Posterior cingulate gyrus (tissue), 11 donors: Measurements from ENCODE around the gene LACRT.

ENCODE experiments used
- DNase-seq, 10 donors: peaks; one replicate each; pipeline versions ENCODE4 v3.0.0 to v3.0.0-alpha.2; 2020 to 2021; ENCODE audit warnings: mixed read lengths in 3 of 10
- intact Hi-C: fragments of 100-400 bp; cut with DNase I; formaldehyde crosslinking; loops from one replicate; pipeline ENCODE4 v1.15.1; 2023

The LACRT gene

DNA sequence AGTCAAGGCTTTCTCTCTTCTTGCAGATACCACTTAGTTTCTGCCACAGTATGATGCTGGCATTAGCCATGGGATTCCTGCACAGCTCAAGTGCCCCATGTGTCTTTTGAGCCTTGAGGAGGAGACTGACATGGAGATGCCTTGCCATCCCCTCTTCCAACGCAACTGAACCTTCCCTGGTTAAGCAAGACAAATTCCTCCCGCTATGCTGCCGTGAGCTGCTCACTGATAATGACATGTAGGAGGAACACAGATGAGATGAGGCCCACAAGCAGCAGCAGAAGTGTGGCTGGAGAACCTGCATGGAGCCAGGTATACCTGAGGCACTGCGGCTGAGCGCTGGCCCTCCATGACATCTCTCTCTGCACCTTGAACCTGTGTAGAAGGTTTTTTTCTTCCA, 30.8 kb downstream of the LACRT start:
- no peak for DNase-seq
- intact Hi-C loops: loop anchor here (1.0 kb wide), 1 partner anchor 24 kb away; no protein-coding TSS in a partner anchor

DNA sequence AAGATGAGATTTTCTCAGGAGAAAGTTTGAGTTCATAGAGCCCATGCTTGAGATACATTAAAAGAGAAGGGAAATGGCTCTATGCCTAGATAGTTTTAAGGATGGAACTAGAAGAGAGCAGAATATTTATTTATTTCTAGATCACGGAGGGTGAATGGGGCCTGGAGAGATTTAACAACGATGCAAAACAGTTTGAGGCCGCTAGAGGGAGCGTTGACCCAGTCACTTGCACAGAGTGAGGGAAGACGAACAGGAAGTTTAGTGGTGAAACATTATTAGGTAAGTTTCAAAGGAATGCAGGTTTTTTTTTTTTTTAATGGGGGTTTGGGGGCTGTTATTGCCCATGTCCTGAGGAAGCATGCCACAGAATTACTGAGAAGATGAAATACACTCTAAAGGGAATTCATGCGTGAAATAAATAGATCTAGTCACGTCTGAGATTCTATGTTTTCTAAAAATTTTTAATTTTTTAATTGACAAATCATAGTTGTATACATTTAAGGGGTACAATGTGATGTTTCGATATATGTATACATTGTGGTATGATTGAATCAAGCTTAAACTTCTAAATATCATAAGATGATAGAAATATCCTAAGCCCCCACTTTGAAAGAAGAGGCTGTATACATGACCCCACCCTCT, 31.4 kb downstream of the LACRT start:
- intact Hi-C loops: loop anchor here (1.0 kb wide), 1 partner anchor 23 kb away; no protein-coding TSS in a partner anchor
- peak in 6 of 10 donors; percentile 48 to 85 (median 64) for DNase-seq

DNA sequence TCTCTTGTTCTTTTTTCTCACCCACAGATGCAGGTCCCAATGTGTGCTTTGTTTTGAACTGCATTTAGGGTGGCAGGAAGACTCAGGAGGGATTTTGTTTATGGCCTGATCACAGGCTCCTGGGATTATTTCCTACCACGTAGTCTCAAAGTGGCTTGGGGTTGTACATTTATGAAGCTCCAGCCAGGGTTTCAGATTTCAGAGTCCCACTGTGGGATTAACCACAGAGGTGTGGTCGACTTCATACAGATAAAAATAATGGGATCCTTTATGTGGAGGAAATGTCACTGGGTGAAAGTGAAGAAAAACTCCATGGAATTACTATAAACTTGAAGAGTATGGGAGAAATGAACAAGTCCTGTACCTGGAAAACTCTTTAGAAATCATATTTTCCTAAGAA, 32.0 kb downstream of the LACRT start:
- DNase-seq: no peak
- intact Hi-C loops: loop anchor here (1.0 kb wide), 1 partner anchor 22 kb away; no protein-coding TSS in a partner anchor

DNA sequence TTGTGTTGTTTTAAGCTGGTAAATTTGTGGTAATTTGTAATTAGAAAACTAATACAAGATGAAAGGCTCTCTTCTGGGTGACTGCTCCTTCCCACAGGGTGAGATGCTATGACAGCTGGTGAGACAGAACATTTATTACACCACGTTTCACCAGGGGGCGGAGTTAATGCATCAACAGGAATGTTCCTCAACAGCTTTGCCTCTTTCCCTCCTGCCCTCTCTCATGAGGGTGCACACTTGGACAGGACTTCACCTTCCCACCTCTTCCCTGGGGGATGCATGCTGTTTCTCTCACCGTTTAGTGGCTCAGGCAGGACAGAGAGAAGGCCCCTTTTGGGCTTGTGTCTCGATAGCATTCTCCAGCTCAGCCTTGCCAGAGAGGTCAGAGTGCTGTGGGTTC, 32.9 kb downstream of the LACRT start:
- no peak for DNase-seq

DNA sequence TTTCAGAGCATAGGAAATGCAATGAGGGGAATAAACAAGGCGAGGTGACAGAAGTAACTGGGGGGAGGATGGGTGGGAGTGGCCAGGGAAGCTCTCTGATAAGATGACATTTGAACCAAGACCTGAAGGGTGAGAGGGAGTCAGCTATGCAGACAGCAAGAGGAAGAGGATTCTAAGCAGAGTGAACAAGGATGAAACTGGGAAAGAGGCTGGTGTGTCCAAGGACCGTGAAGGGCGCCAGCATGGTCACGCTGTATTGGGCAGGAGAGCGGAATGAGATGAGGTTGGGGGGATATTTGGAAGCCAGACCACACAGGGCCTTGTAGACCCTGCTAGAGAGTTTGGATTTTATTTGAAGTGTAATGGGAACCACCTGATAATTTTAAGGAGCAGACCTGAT, 35.7 kb downstream of the LACRT start:
- DNase-seq: no peak
- intact Hi-C loops: loop anchor here (10.0 kb wide), 2 partner anchors 356 to 476 kb away; no protein-coding TSS in a partner anchor

More for the DNA sequence above, 32.9 kb downstream of the LACRT start:
- intact Hi-C loops: no loop called here

DNA sequence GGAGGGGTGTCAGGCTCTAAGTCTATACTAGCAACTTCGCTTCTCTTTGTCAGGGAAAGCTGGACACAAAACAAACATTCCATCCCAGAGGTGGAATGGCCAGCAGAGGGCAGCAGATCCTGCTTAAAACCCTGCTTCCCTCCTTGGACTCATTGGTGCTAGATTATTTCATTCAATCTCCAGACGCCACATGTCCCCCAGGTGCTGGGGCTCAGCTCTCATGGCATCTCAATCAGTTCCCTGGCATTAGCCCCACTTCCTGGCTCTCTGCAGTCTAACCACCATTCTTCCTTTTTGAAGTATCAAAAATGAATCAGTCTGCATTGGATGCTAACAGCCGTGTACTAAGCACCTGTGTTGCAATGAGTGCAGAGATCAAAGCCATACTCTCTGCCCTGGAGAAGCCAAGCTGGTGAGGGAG, 38.2 kb downstream of the LACRT start:
- intact Hi-C loops: loop anchor here (10.0 kb wide), 2 partner anchors 358 to 478 kb away; no protein-coding TSS in a partner anchor
- DNase-seq: peak in 9 of 10 donors; percentile 50 to 93 (median 75)

DNA sequence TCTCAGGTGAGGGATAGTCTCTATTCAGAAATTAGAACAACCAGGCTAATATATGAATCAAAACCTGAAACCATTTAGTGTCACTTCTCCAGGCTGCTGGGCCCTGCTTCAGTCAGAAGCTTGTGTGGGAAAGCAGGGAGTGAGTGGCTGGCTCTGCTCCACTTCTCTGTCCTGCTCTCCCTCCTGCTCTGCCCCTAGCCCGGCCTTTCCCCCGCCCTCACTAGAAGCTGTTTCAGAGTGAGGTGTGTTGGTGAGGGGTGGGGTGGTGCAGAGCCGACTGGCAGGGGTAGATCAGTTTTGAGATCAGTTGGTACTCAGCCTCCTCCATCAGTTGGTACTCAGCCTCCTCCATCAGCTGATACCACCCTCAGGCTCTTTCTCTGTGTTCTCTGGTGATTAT, 39.2 kb downstream of the LACRT start:
- peak in 1 of 10 donors; percentile 76 for DNase-seq
- intact Hi-C loops: loop anchor here (10.0 kb wide), 2 partner anchors 359 to 479 kb away; no protein-coding TSS in a partner anchor

DNA sequence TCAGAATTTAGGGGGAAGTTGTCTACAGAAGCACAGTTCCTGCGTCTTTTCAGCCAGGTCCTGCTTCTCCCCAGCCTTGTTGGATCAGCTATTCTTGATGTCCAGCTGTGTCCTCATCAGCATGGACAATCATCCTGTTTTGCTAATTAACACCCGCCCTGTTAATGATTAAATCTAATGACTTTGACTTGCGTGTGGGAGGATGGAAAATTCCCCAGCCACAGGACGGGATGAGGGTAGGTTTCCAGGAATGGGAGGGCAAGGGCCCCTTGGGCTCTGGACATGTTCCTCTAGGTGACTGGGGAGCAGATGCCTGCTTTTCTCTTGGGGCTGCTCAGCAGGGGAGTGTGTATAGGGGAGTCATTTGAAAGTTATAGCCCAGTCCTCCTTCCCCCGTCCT, 41.0 kb downstream of the LACRT start:
- intact Hi-C loops: loop anchor here (10.0 kb wide), 2 partner anchors 361 to 481 kb away; no protein-coding TSS in a partner anchor

DNA sequence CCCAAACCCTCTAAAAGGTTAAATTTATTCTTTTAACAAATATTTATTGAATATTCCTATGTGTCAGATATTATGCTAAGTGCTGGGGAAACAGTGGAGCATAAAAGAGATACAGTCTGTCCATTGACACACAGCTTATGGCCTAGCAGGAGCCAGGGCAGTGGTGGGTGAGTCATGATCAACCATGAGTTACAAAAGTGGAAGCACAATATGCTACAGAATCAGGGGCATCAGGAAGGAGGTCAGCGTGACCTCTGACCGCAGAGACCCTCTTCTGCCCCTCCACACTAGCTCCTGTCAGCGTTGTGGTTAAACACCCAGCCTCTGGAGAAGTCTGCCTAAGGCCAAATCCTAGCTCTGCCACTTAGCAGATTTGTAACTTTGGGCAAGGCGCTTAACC, 41.6 kb downstream of the LACRT start:
- intact Hi-C loops: loop anchor here (10.0 kb wide), 2 partner anchors 362 to 482 kb away; no protein-coding TSS in a partner anchor
- DNase-seq: peak in 1 of 10 donors; percentile 46

More for the DNA sequence above, 41.0 kb downstream of the LACRT start:
- peak in 1 of 10 donors; percentile 35 for DNase-seq

DNA sequence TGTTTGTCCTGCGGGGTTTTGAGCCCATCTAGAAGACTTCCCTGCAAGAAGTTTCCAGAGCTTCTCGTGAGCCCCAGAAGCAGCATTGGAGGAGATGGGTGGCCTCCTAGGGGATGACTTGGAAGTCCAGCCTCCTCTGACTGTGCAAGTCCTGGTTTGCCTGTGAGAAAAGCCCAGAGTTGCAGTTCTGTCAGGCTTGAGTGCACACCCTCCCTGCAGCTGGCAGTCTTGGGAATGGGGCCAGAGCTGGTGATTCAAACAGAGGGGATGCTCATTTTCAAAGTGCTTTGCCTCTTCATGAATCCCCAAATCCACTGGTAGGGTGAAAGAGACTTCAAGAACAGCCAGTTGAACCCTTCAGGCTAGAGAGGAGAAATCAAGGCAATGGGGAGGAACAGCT, 42.4 kb downstream of the LACRT start:
- DNase-seq: peak in 1 of 10 donors; percentile 72
- intact Hi-C loops: loop anchor here (10.0 kb wide), 2 partner anchors 362 to 482 kb away; no protein-coding TSS in a partner anchor

DNA sequence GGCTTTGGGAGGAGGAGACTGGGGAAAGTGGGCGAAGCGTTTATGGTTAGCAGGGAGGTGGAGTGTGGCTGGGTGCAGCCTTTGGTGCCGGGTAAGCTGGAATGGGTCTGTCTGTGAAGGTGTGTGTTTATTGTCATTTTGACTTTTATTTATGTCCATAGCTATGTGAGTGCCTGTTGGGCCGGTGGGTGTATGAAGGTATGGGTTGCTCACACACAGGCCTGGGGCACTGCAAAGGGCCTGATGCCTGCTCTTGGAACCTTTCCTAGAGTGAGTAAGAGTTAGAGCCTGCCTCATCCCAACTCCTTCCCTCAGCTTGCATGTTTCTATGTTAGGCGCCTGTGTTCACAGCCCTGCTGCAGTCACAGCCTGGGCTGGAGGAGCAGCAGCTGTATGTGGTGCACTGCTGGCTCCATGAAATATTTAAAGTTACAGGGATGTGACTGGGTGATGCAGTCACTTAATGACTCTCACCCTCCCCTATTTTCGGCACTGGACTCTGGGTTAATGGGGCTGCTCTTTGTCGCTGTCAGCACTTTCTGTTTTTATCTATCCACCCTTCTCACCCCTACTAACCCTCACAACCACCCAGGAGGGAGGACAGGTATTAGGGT, 43.6 kb downstream of the LACRT start:
- intact Hi-C loops: loop anchor here (10.0 kb wide), 2 partner anchors 364 to 484 kb away; no protein-coding TSS in a partner anchor
- DNase-seq: peak in 5 of 10 donors; percentile 20 to 92 (median 83)

DNA sequence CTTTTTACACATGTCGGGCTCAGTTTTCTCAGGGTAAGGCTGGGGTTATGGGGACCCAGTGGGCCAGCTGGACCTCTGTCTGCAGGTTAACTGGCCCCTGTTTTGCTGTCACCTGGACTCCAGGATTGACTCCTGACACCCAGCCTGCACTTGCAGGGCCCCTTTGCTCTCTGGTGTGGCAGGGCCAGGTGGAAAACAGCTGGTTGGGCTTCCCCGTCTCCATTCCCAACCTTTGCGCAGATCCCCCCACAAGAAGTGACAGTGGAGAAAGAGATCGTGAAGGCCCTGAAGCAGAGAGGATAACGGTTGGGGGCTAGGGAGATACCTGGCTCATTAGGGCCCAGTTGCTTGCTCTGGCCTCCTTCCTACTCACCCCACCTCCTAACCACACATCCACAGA, 44.7 kb downstream of the LACRT start:
- DNase-seq: peak in 1 of 10 donors; percentile 34
- intact Hi-C loops: loop anchor here (10.0 kb wide), 2 partner anchors 365 to 485 kb away; no protein-coding TSS in a partner anchor

DNA sequence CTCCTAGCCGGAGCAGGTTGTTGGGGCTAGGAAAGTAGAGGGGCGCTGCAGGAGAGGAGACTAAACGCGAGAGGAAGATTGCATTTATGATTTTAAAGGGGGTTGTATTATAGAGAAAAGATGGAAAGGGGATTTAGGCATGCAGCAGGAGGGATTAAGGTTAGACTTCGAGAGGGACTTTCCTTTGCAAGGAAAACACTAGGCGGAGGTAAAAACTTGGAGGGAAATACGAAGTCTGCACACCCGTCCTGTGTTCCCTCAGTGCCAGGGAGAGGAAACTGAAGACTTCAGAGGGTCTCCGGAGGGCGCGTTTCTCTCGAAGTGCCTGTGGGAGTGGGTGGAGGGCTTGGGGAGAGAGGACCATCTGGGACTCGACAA, 45.8 kb downstream of the LACRT start:
- intact Hi-C loops: no loop called here
- peak in 1 of 10 donors; percentile 8 for DNase-seq

DNA sequence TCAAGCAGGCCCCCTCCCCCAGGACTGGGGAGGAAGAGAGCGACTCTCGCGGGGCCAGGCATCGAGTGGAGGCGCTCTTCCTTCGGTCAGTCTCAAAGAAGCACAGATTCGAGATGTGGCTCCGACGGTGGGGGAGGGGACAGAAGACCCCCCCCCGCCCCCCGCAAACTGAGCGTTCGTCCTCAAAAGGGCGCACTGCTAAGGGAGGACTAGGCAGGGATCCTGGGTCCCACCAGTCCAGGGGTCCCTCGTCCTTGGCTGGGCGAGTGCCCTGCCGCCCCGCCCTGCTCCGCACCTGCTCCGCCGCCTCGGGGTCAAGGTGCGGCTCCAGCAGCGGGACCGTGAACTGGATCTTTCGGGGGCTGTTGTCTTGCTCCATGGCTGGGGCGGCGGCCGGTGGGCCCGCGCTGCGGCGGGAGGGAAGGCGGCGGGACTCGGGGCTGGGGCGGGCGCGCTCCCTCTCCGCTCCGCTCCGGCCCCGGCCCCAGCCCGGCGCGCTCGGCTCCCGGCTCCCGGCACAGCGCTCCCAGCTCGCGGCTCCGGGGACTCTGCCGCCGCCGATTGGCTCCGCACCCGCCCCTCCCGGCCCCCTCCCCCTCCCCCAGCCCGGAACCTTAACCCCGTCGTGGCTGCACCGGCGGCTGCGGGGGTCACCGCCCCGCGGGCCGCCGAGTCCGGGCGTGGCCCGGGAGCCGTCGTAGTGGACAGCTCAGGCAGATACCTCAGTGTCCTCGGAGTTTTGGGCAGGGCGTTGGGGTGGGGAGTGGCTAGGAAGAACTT, 46.4 kb downstream of the LACRT start, which contains the start of gene PPP1R1A:
PPP1R1A (minus strand) TSS at position 550 of the 780 bp plus-strand sequence; CDS start at position 379, 171 bp downstream.
- intact Hi-C loops: no loop called here

DNA sequence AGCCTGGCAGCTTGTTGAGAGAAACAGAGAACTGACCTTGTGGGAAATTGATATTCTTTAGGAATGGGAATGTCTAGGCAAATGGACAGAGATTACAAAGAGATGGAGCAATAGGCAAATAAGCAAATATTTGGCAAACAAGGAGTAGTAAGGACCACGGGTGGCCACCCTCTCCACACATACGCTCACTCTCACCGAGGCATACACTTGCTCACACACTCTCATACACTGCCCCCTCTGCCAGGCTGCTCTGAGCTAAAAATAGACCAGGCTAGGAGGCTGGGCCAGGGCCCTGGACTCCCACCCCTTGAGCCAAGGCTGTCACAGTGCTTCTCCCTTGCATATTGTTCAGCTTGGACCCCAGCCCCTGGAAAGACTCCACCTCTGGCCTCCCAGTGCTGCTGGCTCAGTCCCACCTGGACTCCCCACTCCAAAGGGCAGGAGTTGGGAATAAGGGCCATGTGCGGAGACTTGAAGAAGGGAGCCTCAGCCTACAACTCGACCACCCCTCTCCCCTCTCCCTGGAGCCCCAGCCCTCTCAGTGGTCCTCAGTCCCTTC, 47.3 kb downstream of the LACRT start:
- peak in 5 of 10 donors; percentile 17 to 86 (median 32) for DNase-seq
- intact Hi-C loops: no loop called here

More for the DNA sequence above, 46.4 kb downstream of the LACRT start, which contains the start of gene PPP1R1A:
- peak in 5 of 10 donors; percentile 31 to 90 (median 41) for DNase-seq

DNA sequence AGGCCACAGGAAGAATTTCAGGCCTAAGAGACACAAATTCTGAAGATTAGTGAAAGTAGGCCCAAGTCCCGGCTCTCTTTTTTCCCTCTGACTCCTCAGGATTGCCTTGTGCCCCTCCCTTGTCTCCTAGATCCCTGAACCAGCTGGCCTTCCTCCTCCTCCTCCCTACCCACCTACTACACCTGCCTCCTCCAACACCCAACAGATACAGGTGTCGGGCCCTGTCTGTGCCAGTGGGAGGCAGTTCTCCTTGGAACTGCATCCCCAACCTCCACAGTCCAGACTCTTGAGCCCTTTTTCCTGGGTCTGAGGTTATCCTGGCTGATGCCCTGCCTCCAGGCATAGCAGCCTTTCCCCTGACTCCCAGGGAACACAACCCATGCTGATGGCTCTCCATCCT, 48.1 kb downstream of the LACRT start:
- intact Hi-C loops: no loop called here

DNA sequence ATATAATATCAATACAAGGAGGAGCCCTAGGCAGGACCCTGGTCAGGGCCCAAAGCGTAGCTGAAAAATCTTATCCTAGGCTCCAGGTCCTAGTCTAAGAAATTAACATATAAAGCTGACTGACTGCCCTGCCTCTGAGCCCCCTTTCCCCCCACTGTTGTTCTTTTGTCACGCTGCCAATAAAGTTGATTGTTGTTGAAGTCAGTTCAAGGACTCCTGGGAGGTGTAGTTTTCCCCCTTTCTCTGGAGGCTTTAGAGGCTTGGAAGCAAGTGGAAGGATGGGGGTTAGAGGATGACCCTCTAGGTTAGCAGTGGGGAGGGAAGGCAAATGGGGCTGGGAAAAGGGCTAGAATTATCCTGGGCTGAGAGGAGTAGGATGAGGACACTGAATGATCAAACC, 49.5 kb downstream of the LACRT start:
- DNase-seq: no peak
- intact Hi-C loops: no loop called here

More for the DNA sequence above, 48.1 kb downstream of the LACRT start:
- DNase-seq: no peak

DNA sequence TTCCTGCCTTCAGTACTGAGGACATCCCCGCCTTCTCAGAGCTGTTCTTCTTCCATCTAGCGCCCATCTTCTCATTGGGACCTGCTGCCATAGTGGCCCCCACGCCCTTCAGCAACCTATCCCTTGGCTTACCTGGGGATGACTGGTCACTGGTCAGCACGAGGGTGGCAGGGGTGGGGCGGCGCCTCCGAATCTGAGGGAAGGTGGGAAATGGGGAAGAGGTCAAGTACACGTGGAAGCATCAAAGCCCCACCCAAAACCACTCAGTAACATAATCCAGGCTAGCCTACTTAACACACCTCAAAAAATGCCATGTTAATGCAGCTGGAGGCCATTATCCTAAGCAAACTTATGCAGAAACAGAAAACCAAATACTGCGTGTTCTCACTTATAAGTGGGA, 50.6 kb downstream of the LACRT start:
- peak in 1 of 10 donors; percentile 49 for DNase-seq
- intact Hi-C loops: no loop called here

DNA sequence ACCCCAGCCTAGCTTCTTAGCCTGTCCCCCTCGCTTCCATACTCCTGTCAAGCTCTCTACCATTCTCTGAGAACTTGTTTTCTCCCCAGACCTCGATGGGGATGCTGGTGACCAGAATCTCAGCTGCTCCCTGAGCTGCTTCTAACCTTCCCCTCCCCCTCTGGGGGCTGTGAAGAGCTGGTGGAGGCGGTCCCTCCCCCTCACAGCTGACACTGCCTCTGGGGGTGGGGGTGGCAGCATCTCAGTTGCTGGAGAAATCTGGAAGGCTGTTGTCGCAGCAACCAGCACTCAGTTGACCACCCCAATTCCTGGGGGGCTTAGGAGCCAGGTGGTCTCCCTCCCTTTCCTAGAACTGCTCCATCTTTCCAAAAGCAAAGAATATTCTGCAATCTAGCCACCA, 51.0 kb downstream of the LACRT start:
- DNase-seq: peak in 1 of 10 donors; percentile 79
- intact Hi-C loops: no loop called here

DNA sequence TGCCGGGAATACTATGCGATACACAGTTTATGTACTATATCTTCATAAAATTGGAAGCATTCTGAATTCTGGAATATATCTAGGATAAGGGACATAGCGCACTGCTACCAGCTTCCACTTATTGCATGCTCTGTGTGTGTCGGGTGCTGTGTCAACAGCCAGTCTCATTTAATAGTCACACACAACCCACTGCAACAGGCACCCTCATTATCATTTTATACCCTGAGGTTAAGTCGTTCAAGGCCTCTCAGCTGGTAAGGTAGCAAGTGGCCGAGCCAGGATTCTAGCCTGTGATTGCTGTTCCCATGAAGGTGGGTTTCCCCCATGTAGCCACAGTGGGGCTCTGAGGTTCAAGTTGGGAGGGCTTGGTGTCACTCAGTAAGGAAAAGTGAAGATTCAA, 53.3 kb downstream of the LACRT start:
- intact Hi-C loops: no loop called here
- DNase-seq: no peak
